ENCODE data around the gene THSD4.

DNA sequence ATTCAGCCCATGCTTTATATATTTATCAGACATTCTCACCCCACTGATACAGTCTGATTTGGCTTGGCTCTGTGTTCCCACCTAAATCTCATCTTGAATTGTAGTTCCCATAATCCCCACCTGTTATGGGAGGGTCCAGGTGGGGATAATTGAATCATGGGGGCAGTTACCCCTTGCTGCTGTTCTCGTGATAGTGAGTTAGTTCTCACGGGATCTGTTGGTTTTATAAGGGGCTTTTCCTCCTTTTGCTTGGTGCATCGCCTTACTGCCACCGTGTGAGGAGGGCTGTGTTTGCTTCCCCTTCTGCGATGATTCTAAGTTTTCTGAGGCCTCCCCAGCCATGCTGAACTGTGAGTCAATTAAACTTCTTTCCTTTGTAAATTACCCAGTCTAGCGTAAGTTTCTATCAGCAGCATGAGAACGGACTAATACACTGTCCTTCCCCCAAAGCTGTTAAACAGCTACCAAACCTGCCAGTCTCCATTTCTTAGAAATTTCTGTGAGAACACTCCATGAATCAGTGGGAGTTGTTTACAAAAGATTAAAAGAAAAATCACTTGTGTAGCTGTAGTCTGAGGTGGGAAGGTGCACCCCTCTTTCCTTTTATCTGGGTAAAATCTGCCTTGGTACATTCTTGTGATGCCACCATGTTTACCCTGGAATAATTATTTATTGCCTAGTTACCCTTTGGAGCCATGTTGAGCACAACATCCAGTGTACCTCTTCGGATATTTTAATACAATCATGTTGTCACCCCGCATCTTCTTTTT, 160.5 kb downstream of the THSD4 start:
- TF ChIP-seq, protein P1, sequence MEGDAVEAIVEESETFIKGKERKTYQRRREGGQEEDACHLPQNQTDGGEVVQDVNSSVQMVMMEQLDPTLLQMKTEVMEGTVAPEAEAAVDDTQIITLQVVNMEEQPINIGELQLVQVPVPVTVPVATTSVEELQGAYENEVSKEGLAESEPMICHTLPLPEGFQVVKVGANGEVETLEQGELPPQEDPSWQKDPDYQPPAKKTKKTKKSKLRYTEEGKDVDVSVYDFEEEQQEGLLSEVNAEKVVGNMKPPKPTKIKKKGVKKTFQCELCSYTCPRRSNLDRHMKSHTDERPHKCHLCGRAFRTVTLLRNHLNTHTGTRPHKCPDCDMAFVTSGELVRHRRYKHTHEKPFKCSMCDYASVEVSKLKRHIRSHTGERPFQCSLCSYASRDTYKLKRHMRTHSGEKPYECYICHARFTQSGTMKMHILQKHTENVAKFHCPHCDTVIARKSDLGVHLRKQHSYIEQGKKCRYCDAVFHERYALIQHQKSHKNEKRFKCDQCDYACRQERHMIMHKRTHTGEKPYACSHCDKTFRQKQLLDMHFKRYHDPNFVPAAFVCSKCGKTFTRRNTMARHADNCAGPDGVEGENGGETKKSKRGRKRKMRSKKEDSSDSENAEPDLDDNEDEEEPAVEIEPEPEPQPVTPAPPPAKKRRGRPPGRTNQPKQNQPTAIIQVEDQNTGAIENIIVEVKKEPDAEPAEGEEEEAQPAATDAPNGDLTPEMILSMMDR (IDR thresholded peaks at IDR 0.05): no peak
- no peak for TF ChIP-seq POLR2AphosphoS5 (IDR thresholded peaks at IDR 0.05; ENCODE audit: insufficient read depth in 1 of 2, low read depth in 1 of 2)
